Stimulated activated CD8-positive, alpha-beta memory T cell treated with anti-CD3 and anti-CD28 coated beads, Interleukin-2, amount 100 ng/mL, for 1 hour (primary cell): ENCODE measurements around the gene ADAMTS2.

Experiments
- DNase-seq, 2 donors: peaks; one replicate each; pipeline ENCODE4 v3.0.0-alpha.2; 2020; ENCODE audit warnings: low read depth in 2 of 2

The ADAMTS2 gene

DNA sequence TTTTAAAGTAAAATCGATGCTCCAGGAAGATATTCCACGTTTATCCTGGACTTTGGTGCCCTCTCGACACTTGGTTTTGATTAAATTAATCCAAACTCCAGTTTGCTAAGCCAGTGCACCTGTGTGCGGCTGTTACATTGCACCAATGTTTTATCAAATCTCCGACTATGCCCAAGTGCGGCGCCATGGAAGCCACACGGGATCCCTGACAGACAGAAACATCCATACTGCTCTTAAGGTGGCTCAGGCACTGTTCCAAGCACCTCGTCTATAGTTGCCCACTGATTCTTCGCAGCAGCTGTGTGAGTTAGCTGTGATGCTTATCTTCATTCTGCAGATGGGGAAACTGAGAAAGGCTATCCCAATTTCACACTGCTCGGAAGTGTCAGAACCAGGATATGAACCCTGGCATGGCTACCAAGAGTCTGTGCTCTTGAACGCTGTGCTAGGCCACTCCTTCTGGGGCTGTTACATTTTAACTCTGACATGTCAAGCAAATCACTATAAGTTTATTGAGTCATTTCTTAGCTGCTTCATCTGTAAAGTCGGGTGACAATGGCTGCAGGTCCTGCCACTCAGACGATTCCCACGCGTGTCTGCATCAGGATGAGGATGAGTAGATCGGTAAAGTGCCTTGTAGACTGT, 113.0 kb downstream of the ADAMTS2 start:
- no peak for DNase-seq

DNA sequence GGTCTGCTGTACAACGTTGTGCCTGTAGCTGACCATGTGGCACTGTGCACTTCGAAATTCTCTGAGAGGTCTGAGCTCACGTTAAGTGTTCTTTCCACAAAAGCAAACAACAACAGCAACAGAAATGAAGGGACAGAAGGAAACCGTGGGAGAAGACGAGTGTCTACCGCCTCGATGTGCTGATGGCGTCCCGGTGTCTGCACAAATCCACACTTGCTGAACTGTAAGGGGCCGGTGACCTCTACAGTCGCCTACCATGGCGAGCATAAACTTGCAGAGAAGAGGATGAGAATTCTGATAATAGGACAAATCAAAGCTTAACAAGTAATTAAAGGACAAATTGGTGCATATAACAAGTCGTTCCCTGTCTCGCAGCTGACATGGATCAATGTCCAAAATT, 114.0 kb downstream of the ADAMTS2 start:
- DNase-seq: no peak

DNA sequence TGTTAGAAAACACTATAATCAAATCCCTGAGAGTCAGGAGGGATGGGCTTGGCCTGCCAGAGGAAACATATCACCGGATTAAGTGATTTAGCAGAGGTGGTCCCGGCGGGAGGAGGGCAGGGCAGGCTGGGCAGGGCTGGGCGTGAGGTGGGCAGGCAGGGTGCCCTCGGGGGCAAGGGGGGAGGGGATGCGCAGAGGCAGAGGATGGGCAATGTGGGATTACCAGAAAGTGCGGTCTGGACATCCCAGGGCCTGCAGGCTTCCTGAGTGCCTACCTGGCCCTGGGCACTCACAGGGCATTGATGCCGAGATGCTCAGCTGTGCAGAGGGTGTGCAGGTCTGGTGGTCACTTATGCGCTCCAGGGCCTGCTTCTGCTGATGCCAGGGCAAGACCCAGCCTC, 115.2 kb downstream of the ADAMTS2 start:
- DNase-seq: no peak

DNA sequence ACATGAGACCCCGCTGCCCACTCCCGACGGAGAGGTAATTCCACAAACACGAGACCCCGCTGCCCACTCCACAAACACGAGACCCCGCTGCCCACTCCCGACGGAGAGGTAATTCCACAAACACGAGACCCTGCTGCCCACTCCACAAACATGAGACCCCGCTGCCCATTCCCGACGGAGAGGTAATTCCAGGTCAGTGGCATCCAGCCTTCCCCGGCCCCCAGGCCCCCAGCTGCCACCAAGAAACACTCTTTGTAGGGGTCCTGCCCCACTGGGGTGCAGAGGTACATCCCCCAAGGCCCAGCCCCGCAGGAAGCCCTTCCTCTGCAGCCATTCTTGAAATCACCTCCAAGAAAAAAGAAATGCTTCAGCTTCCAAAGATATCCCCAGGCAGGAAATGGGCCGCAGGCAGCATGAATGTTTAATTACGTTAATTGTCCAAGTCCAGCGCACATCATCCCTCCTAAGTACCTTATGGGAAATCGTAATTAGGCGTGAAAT, 115.9 kb downstream of the ADAMTS2 start:
- DNase-seq: no peak

DNA sequence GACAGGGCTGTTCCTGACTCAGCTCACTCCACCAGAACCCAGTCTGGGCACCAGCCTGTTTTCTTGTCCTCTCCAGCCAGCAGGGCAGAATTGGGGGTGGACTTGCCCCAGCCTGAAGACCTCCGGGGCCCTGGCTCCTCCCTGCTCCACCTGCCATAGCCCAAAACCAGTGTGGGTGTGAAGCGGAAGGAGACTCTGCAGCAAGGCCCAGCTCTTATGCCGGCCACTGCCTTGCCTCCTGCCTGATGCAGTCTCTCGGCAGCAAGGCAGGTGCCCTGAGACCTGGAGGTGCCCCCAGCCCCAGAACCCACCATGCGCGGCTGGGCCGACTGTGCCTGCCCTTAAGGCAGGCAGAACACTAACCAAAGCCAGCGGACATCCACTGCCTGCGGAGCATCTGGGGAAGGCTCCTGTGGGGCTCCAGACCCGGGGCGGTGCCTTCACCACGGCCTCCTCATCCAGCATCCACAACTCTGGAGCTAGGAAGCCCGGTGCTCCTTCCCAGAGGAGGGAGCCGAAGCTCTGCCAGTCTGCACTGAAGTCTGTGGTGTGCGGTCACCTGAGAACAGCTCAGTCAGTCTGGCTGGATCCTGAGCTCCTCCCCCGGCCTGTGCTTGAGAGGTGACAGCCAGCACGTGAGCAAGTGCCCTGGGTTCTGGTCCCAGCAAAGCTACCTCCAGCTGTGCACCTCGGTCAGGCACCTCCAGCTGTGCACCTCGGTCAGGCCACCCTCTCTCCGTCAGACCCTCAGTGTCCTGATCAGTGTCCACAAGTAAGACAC, 116.7 kb downstream of the ADAMTS2 start:
- no peak for DNase-seq

DNA sequence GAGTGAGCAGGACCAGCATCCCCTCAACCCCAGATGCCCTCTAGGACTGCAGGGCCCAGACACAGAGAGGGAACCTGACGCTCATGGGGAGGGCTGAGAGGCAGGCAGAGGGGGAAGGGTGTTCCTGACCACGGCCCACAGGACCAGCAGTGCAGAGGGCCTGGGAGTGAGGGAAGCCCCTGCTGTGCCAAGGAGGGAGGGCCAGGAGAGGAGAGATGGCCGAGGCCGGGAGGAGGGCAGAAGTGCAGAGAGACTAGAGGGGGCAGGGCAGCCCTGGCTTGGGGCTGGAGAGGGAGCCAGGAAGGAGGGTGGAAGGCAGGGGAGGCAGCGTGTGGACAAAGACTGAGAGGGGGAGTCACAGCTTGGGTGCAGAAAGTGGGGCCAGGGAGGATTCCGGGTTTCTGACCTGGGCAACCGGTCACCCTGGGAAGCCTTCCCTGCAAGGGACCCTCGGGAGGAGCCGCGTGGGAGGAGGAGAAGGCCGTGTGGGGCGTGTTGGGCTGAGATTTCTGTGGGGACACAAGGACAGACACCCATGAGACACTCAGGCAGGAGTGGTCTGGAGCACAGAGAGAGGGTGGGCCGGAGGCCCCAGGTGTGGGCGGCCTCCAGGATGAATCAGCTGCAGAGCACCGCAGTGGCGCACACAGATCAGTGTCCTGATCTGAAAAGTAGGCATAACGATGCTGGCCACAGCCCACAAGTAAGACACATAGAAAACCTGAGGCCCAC, 117.5 kb downstream of the ADAMTS2 start:
- DNase-seq: no peak

DNA sequence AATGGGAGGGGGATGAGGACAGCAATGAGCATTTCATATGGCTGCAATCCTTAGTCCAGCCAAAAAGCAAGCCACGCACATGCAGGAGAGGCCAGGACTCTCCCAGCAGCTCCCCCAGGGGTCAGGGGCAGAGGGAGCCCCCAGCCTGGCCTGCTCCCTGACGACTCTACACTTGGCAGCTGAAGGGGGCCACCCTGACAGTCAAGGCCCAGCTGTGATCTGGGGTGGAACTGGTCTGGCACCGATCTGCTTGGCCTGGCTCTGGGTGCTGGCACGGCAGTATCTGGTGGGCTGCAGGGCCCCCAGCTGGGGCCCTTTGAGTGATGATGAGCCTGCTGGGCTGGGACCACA, 118.1 kb downstream of the ADAMTS2 start:
- DNase-seq: no peak

DNA sequence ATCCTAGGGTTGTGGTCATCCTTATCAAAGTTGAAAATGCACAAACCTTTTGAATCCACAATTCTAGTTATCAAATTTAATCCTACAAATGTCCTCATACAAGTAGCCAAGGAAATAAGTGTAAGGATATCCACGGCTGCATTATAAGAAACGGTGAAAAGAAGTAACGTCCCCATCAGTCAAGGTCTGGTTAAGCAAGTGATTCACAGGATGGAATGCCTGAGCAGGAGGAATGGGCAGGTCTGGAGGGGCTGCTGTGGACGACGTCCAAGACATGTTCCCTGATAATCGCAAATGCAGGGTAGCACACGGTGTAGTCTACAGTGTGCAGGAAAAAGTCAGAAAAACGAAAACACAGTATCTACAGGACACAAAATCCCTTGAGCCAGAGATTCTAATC, 118.6 kb downstream of the ADAMTS2 start:
- no peak for DNase-seq

DNA sequence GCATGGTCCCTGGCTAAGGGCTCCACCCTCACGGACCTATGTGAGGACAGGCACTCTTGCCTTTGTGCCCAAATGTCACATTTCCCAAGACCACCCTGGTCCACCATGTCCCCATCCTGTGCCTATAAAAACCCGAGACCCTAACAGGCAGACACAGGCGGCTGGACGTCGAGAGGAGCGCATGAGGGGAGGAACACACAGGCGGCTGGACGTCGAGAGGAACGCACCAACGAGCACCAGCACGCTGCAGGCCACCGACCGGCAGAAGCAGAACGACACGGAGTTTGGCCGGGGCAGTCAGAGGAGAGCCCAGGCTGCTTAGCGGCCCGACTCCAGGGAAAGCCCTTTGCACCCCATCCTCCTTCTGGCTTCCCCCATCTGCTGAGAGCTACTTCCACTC, 119.9 kb downstream of the ADAMTS2 start:
- DNase-seq: no peak

DNA sequence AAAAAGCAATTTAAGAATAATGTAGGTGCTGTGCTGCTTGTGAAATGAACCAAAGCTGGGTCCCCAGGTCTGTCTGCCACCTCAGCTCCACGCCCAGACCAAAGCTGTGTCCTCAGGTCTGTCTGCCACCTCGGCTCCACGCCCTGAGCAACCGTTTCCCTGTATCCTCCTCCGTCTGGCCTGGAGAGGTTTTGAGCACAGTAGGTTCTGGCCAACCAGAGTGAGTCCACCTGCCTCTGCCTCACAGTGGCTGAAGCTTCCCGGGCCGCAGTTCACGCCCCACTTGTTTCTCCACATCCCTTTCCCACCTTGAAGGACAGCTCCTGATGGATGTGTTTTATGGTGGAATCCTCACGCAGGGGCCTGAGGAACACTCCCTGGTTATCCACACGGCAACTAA, 120.5 kb downstream of the ADAMTS2 start:
- DNase-seq: no peak

DNA sequence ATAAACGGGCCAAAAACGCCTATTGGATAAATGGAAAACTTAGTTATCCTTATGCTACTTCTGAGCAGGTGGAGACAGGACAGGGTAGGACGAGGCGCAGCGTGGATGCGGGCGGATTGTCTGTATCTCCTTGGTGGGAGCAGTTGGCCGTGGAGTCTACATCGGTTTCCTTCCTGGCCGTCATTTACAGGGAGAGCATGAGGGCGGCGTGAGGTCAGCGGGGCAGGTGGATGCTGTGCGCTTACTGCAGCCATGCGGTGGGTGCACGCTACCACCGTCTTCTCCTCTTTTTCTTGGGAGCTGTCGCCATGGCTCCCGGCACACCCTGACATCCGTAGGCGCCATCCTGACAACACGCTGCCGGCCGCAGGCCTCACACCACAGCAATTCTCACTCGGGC, 121.3 kb downstream of the ADAMTS2 start:
- no peak for DNase-seq

DNA sequence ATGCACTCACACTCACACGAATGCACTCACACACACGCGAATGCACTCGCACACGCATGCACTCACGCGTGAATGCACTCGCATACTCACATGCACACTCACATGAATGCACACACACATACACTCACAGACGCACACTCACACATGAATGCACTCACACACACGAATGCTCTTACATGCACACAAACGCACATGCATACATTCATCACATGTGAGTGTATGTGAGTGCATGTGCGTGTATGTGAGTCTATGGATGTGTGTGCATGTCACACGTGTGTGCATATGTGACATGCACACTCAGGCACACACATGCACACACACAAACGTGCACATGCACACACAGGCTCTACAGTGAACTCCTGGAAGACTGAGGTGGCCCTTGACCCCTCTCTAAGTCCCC, 121.7 kb downstream of the ADAMTS2 start:
- DNase-seq: no peak

DNA sequence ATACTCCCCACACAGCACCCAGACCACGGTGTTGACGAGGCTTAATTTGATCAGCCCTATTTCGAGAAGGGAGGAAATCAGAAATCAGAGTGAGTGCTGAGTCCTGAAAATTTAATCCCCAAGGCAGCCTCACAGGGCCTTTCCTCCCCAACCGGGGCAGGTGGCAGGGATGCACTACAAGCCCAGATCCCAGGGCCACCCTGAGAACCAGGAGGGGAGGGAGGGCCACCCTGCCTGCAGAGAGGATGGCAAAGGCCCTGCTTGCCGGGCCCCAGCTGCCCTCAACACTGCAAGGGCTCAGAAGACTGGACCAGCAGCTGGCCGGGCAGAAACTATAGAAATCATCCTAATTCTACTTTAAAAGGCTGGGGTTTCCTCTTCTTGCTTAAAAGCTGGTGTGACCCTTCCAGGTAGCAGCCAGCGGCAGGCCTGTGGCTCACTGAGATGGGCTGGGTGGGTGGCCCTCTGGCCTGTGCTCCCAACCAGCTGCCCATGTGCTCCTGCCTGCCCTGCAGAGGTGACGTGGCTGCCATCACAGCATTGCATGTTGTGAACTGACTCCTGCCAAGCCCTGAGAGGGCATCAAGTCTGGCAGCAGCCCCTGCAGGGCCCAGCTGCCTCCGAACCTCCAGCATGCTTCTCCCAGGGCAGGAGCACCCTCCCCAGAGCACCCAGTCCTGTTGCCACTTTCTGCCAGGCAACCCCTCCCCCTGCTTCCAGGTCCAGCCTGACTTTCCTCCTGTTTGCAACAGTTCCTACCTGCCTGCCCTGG, 122.8 kb downstream of the ADAMTS2 start:
- no peak for DNase-seq

DNA sequence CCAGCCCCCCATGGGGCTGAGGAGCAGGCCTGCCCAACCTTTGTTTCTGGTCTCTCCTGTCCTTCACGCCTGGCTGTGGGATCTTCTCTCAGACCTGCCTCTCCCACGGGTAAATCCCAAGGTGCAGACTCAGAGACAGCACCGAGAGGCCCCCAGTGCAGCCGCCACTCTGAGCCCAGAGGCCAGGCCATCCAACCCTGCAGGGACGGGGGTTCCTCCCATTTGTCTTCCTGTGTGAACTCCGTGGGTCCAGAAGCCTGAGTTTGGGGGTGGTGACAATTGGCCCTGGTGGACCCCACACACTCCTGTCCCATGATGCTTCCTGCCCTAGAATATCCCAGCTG, 123.4 kb downstream of the ADAMTS2 start:
- DNase-seq: no peak

DNA sequence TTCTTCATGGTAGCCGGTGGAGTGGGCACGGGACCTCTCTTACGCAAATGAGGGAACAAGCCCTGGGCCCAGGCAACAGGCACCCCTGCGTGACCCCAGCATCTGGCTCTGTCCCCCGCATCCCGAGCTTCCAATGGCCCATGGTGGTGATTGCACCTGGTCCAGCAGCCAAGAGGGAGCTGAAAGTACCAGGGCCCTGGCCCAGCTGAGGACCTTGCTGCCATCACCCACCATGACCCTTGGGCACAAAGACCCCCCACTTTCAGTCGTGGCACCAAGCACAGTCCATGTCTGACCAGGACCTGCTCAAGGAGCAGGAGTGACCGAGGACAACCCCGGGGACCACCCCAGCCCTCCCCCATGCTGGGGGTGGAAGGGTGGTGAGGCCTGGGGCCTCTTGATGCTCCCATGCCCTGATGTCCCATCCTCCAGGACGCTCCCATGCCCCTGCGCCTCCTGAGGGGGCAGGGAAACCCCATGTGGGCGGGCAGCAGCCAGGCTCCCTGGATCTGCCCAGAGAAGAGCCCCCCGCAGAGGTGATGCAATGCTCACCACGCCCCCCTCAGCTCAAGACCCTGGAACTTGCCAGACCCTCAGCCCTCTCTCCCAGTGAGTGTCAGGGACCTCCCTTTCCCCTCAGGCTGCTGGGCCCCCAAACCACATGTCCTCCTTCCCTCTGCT, 123.9 kb downstream of the ADAMTS2 start:
- no peak for DNase-seq

DNA sequence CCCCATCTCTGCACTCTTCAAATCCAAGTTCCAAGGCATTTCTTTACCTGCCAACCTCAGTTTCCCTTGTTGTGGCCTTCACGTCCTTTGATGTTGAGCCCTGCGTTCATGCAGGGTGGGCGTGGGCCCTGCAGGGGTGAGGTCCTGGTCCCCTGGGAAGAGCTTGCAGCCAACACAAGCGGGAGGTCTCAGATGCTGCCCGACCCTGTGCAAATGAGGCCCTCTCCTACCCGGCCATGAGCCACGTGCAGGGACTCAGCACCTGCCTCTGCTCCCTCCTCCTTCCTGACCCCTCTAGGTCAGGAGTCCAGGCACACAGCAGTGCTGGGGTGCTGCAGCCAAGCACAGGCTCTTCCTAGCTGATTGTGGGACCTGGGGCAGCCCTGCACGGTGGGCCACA, 124.5 kb downstream of the ADAMTS2 start:
- no peak for DNase-seq

DNA sequence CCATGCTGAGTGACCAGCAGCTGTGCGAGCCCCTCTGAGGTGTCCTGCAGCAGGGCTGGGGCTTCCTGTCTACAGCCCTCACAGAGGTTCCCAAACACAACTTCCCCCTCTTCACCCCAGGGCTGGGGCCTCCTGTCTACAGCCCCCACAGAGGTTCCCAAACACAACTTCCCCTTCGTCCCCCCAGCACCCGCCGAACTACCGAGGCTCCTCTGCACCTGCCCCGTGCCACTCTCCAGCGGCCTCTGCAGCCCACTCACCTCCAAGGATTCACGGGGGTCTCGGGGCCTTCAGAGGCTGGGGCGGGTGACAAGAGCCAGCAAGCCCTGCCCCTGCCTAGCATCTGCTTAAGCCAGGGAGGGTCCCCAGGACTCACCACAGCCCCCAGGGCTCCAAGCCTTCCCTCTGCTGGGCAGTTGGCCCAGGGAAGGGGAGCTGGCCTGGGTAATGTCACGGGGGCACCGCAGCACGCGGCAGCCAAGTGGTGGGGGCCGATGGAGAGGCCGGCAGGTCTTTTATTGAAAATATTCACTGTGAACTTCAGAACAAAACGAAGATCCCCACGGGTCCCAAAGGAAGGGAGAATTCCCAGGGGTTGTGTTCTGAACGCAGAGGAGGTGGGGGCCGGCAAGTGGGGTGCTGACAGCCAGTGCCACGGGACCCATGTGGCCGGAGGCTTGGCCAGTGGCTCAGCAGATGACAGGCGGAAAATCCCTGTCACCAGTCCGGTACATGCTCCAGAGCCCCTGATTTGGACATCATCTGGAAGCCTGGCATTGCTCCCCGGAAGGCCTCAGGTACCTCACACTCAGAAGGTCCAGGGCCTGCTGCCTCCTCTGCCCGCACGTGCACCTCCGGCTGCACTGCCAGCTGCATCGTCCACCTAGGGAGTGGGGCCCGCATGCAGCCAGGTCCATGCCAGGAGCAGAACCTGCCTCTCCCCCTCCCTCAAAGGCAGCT, 125.3 kb downstream of the ADAMTS2 start:
- DNase-seq: no peak

DNA sequence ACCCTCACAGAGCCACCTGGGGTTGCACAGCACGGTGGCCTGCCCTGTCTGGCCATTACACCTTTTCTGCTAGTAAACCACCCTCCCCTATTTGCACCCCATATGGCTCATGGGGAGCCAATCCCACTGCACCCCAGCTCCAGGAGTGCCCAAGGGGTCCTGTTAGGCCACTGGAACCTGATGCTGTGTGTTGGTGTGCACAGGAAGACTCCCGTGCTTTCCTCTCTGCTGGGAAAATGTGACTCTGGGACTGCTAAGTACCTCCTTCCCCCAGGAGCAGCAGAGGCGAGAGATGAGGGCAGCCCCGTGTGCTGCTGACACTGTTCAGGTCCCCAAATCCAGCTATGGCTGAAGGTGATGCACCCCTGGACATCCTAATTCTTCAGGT, 126.3 kb downstream of the ADAMTS2 start:
- no peak for DNase-seq

DNA sequence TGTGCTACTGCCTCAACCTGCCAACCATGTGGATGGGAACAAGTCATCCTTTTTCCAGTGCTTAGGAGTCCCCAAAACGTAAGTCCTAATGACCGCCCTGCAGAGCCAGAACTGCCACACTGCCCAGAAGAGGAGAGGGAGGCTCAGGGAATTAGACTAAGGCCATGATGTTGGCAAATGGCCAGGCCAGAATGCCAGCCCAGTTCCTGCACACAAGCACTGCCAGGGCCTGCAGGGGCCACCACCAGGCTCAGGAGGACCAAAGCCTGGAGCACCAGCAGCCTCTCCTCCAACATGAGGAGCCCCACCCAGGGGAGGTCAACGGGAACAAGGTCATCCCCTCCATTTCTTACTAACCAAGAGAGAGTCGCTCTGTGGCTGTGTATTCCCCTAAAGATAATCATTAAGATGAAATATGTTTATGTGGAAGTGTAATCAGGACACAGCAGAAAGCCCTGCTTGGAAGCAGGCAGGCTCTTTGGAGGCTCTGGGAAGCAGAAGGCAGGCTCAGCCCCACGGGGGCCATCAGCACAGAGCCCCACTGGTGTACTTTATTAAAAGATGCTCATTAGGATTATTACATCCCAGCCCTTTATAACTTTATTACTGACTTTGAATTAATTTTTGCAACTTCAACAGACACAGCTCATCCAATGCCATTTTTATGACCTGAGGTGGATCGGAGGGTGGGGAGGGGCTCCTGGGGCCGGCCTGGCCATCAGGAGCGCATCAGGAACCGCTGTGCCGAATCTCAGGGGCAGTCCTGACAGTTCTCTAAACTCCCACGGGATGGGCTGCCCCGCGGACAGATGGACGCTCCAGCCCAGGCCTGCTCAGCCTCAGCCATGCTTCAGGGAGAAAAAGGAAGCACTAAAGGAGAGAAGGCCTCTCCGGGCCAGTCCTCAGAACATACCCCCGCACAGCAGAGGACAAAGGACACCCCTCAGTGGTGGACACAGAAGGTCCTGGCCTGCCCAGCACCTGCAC, 127.0 kb downstream of the ADAMTS2 start:
- DNase-seq: no peak
